HCT116 (cell line): ENCODE data around the gene ZNF750. TPM values are rescaled to one million over a fixed set of nuclear protein-coding genes. Genes with fewer than 3 reads are reported as not detected.

Experiments used
- ATAC-seq: fragments of 200-7000 bp; cut with Tn5 transposase; 2 replicates; pipeline ENCODE4 v1.9.1; 2020; ENCODE audit warnings: mild to moderate bottlenecking, moderate library complexity
- BruUV-seq: library from RNA; stranded (reverse); fragments of 400-500 nt; replicated peaks from 2 replicates; lab custom pipeline; 2021; lab: Mats Ljungman, UMichigan
- CTCF ChIA-PET: fragments of 300-600 bp; sonication (Branson Sonifier 250); formaldehyde crosslinking; loops from one replicate; lab custom pipeline; 2021; ENCODE audit warnings: antibody characterized with exemption; lab: Charles Lee
- POLR2A ChIA-PET: fragments of 300-600, 350-600 bp; sonication (Branson Sonifier 250); formaldehyde crosslinking; loops from one replicate; lab custom pipeline; 2021; ENCODE audit warnings: antibody characterized with exemption; lab: Charles Lee
- RAD21 ChIA-PET, 2 experiments: fragments of 300-600 bp; sonication (Branson Sonifier 250); formaldehyde crosslinking; loops; one replicate each; lab custom pipeline; 2023; ENCODE audit warnings: low total read pairs in 2 of 2; ENCODE audit not compliant: uncharacterized antibody in 2 of 2, unreplicated experiment in 2 of 2, low non-redundant PET in 1 of 2; lab: Charles Lee
- DNase-seq: peaks from one replicate; pipeline ENCODE4 v3.0.0-alpha.2; 2010; ENCODE audit warnings: low read depth, low spot score
- H2AFZ ChIP-seq: fragments of 200-600 bp; shearing (Covaris generic), sonication (generic); 2 replicates; pipeline ENCODE4 v1.6.1; 2017; ENCODE audit warnings: low read depth, mixed run types, mixed read lengths, antibody characterized with exemption, low read length; ENCODE audit not compliant: poor library complexity, severe bottlenecking
- H3K27ac ChIP-seq: 2 replicates; pipeline ENCODE4 v1.5.1; 2012; ENCODE audit warnings: low read depth, low read length
- H3K27me3 ChIP-seq: fragments of 200-600 bp; sonication (generic); 2 replicates; pipeline ENCODE4 v1.6.1; 2016; ENCODE audit warnings: mixed run types, low read length, mixed read lengths; ENCODE audit not compliant: insufficient read depth
- H3K36me3 ChIP-seq, 2 experiments: fragments of 200-500 bp in 1 of 2; fragments of 200-600 bp in 1 of 2; sonication (Bioruptor generic) in 1 of 2; sonication (generic) in 1 of 2; 2 replicates each; pipeline versions ENCODE4 v1.5.1 to v1.6.1; 2014 to 2016; ENCODE audit warnings: low read length in 2 of 2, inconsistent platforms in 1 of 2, mixed read lengths in 1 of 2, mixed run types in 1 of 2; ENCODE audit not compliant: insufficient read depth in 2 of 2, control insufficient read depth in 1 of 2
- H3K4me1 ChIP-seq, 2 experiments: fragments of 200-600 bp in 1 of 2; sonication (generic) in 1 of 2; 2 replicates each; pipeline versions ENCODE4 v1.5.1 to v1.6.1; 2012 to 2017; ENCODE audit warnings: low read length in 2 of 2, inconsistent platforms in 1 of 2, mild to moderate bottlenecking in 1 of 2, mixed read lengths in 1 of 2, mixed run types in 1 of 2, moderate library complexity in 1 of 2; ENCODE audit not compliant: insufficient read depth in 2 of 2, control insufficient read depth in 1 of 2
- H3K4me2 ChIP-seq: fragments of 200-600 bp; sonication (generic); 2 replicates; pipeline ENCODE4 v1.6.1; 2017; ENCODE audit warnings: mixed run types, low read length, mixed read lengths
- H3K4me3 ChIP-seq, 2 experiments: fragments of 200-600 bp in 1 of 2; sonication (generic) in 1 of 2; replicated peaks in 1 of 2; 2 replicates each; pipeline ENCODE4 v1.5.1; 2011 to 2016; ENCODE audit warnings: low read length in 2 of 2, control low read depth in 1 of 2, low read depth in 1 of 2, mild to moderate bottlenecking in 1 of 2, mixed read lengths in 1 of 2, mixed run types in 1 of 2
- H3K79me2 ChIP-seq: fragments of 200-600 bp; sonication (generic); 2 replicates; pipeline ENCODE4 v1.6.1; 2017; ENCODE audit warnings: mild to moderate bottlenecking, mixed run types, low read length, moderate library complexity, mixed read lengths; ENCODE audit not compliant: insufficient read depth
- H3K9ac ChIP-seq: fragments of 200-600 bp; sonication (generic); 2 replicates; pipeline ENCODE4 v1.6.1; 2016; ENCODE audit warnings: low read length, mixed read lengths
- H3K9me2 ChIP-seq: fragments of 200-600 bp; sonication (generic), shearing (Covaris generic); 2 replicates; pipeline ENCODE4 v1.6.1; 2017; ENCODE audit warnings: mixed run types, mild to moderate bottlenecking, moderate library complexity; ENCODE audit not compliant: insufficient read depth
- H3K9me3 ChIP-seq, 2 experiments: fragments of 200-500 bp in 1 of 2; fragments of 200-600 bp in 1 of 2; sonication (Bioruptor generic) in 1 of 2; sonication (generic) in 1 of 2; 2 replicates each; pipeline ENCODE4 v1.6.1; 2014 to 2017; ENCODE audit warnings: low read length in 2 of 2, mixed read lengths in 2 of 2, inconsistent platforms in 1 of 2, low read depth in 1 of 2, mild to moderate bottlenecking in 1 of 2, mixed run types in 1 of 2, moderate library complexity in 1 of 2; ENCODE audit not compliant: control insufficient read depth in 1 of 2, insufficient read depth in 1 of 2
- H4K20me1 ChIP-seq: fragments of 200-600 bp; sonication (generic), shearing (Covaris generic); 2 replicates; pipeline ENCODE4 v1.6.1; 2017; ENCODE audit warnings: mixed run types, mild to moderate bottlenecking, moderate library complexity; ENCODE audit not compliant: insufficient read depth
- CEBPB ChIP-seq: IDR thresholded peaks from 2 replicates; pipeline ENCODE4 v1.6.1; 2012; ENCODE audit warnings: low read depth
- EGR1 ChIP-seq: IDR thresholded peaks from 2 replicates; pipeline ENCODE4 v1.6.1; 2012; ENCODE audit warnings: low read depth
- ELF1 ChIP-seq: IDR thresholded peaks from 2 replicates; pipeline ENCODE4 v1.6.1; 2012; ENCODE audit warnings: low read depth, borderline replicate concordance
- EZH2 ChIP-seq: fragments of 200-600 bp; sonication (generic); IDR thresholded peaks from 2 replicates; pipeline ENCODE4 v1.6.1; 2017; ENCODE audit warnings: antibody characterized with exemption, mixed run types
- EZH2phosphoT487 ChIP-seq: fragments of 200-600 bp; IDR thresholded peaks from 2 replicates; pipeline ENCODE4 v1.6.1; 2018; ENCODE audit warnings: antibody characterized with exemption, borderline replicate concordance
- JUND ChIP-seq: IDR thresholded peaks from 2 replicates; pipeline ENCODE4 v1.6.1; 2012
- POLR2A ChIP-seq: IDR thresholded peaks from 2 replicates; pipeline ENCODE4 v1.7.0; 2011; ENCODE audit warnings: borderline replicate concordance; ENCODE audit not compliant: insufficient read depth, insufficient read length; ENCODE audit errors: extremely low read depth
- POLR2AphosphoS5 ChIP-seq: IDR thresholded peaks from 2 replicates; pipeline ENCODE4 v1.6.1; 2011; ENCODE audit warnings: mild to moderate bottlenecking, low read depth, low read length, moderate library complexity
- RAD21 ChIP-seq: IDR thresholded peaks from 2 replicates; pipeline ENCODE4 v1.6.1; 2012; ENCODE audit warnings: low read depth, mild to moderate bottlenecking
- SIN3A ChIP-seq: IDR thresholded peaks from 2 replicates; pipeline ENCODE4 v1.6.1; 2012; ENCODE audit warnings: low read depth
- SP1 ChIP-seq: IDR thresholded peaks from 2 replicates; pipeline ENCODE4 v1.6.1; 2012; ENCODE audit warnings: low read depth
- SRF ChIP-seq: IDR thresholded peaks from 2 replicates; pipeline ENCODE4 v1.6.1; 2012; ENCODE audit warnings: low read depth
- TCF7L2 ChIP-seq: IDR thresholded peaks from 2 replicates; pipeline ENCODE4 v1.7.0; 2011; ENCODE audit warnings: borderline replicate concordance, inconsistent platforms; ENCODE audit not compliant: insufficient read depth, insufficient read length; ENCODE audit errors: extremely low read depth
- ZFX ChIP-seq: fragments of 450-650 bp; IDR thresholded peaks from 2 replicates; pipeline ENCODE4 v1.6.1; 2017
- intact Hi-C: fragments of 100-400 bp; cut with micrococcal nuclease; formaldehyde crosslinking; loops from 2 replicates; pipeline ENCODE4 v1.10.0; 2022
- total RNA-seq: library from RNA; stranded (reverse); gene quantifications from one replicate; pipeline ENCODE4 v1.2.1, GENCODE V29; 2021; ENCODE audit not compliant: unreplicated experiment
- TF ChIP-seq, protein P1 (sequence below), 3 experiments: fragments of 200-600 bp in 1 of 3; sonication (generic) in 1 of 3; IDR thresholded peaks in 2 of 3; conservative IDR thresholded peaks in 1 of 3; 2 replicates each; pipeline ENCODE4 v1.5.1; 2012 to 2017; ENCODE audit warnings: low read depth in 2 of 3, low read length in 2 of 3, antibody characterized with exemption in 1 of 3, borderline replicate concordance in 1 of 3, control low read depth in 1 of 3, mild to moderate bottlenecking in 1 of 3, mixed read lengths in 1 of 3, mixed run types in 1 of 3, moderate library complexity in 1 of 3; ENCODE audit not compliant: insufficient read depth in 1 of 3
- TF ChIP-seq, protein P2 (sequence below): IDR thresholded peaks from 2 replicates; pipeline ENCODE4 v1.6.1; 2011; ENCODE audit warnings: mild to moderate bottlenecking, low read length, moderate library complexity; ENCODE audit not compliant: insufficient replicate concordance; ENCODE audit errors: extremely low read depth
- TF ChIP-seq, protein P3 (sequence below): IDR thresholded peaks from 2 replicates; pipeline ENCODE4 v1.6.1; 2012
- TF ChIP-seq, protein P4 (sequence below): IDR thresholded peaks from 2 replicates; pipeline ENCODE4 v1.6.1; 2012
- TF ChIP-seq, protein P5 (sequence below): IDR thresholded peaks from 2 replicates; pipeline ENCODE4 v1.6.1; 2012; ENCODE audit warnings: low read depth

Gene ZNF750
- total RNA-seq, 1 experiment from 2014 or later = not detected

DNA sequence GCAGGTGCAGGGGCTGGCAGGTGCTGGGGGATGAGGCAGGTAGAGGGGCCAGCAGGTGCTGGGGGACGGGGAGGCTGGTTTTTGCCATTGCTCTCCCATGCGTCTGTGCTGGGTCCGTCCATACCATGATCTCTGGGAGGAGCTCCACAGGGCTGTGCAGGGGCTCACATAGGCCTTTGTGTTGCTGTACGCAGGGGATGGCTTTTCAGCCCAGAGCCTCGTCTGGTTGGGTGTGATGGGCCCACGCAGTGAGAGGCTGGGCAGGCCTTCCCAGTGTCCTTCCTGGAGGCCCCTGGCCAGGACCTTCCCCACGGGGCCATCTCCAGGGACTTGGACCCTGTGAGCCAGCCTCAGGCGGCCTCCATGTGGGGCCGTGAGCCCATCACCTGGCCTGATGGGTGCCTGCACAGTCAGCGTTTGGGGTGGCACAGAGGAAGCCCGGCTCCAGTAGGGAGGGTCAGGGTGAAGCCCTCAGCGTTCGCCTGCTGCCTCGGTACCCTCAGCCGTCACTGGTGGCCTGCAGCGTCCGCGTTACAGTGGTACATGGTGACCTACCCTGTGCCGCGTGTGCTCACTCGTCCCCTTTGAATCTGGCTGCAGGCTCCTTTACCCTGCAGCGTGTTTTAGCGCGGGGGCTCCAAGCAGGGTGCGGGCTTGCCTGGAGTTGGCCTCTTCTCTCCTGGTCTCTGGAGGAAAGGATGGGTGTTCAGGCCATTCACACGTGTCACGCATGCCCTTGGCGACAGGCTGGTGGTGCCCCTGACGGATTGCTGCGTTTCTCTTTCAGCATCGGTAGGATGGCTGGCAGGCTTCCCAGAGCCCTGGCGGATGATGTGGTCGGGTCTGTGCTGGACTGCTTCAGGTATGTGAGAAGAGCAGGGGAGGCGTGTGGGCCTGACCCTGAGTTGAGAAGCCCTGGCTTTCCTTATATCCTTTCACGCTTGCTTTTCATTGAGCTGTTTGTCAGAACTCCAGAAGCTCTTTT is 30.6 kb downstream of the ZNF750 start:
- no peak overlapping the region for H3K4me2 ChIP-seq
- no peaks in the 10 kb centered on the region for H3K4me1 ChIP-seq
- H3K36me3 ChIP-seq = peaks cover 2 to 28% of the 10 kb centered on the region in 2 experiments; a peak in 1 of 4 replicates
- no peak for DNase-seq
- H3K9me2 ChIP-seq = no peaks in the 10 kb centered on the region
- H4K20me1 ChIP-seq = no peaks in the 10 kb centered on the region
- intact Hi-C loops = no loop called here
- POLR2A ChIA-PET = no interaction called here
- BruUV-seq = no TSS peak
- ATAC-seq = peak; percentile 13; the same call in 1 of the 2 replicates
- peaks cover 6% of the 10 kb centered on the region; the same call in 1 of the 2 replicates for H3K79me2 ChIP-seq
- no peaks in the 10 kb centered on the region for H3K27me3 ChIP-seq
- no peak overlapping the region for H3K4me3 ChIP-seq
- H3K9ac ChIP-seq = no peak overlapping the region
- RAD21 ChIA-PET = no interaction called here
- CTCF ChIA-PET = no interaction called here
- no peak overlapping the region for H2AFZ ChIP-seq
- H3K27ac ChIP-seq = no peak overlapping the region
- H3K9me3 ChIP-seq = no peaks in the 10 kb centered on the region
- TF ChIP-seq EZH2 (no peak), POLR2A (no peak), SRF (no peak), EZH2phosphoT487 (no peak), POLR2AphosphoS5 (no peak), ELF1 (no peak), SIN3A (no peak), CEBPB (no peak), RAD21 (no peak), ZFX (no peak), EGR1 (no peak), JUND (no peak), SP1 (no peak), TCF7L2 (no peak)
- TF ChIP-seq, protein P1, sequence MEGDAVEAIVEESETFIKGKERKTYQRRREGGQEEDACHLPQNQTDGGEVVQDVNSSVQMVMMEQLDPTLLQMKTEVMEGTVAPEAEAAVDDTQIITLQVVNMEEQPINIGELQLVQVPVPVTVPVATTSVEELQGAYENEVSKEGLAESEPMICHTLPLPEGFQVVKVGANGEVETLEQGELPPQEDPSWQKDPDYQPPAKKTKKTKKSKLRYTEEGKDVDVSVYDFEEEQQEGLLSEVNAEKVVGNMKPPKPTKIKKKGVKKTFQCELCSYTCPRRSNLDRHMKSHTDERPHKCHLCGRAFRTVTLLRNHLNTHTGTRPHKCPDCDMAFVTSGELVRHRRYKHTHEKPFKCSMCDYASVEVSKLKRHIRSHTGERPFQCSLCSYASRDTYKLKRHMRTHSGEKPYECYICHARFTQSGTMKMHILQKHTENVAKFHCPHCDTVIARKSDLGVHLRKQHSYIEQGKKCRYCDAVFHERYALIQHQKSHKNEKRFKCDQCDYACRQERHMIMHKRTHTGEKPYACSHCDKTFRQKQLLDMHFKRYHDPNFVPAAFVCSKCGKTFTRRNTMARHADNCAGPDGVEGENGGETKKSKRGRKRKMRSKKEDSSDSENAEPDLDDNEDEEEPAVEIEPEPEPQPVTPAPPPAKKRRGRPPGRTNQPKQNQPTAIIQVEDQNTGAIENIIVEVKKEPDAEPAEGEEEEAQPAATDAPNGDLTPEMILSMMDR (IDR thresholded peaks at IDR 0.05 in 2 of 3, conservative IDR thresholded peaks at IDR 0.05 in 1 of 3; ENCODE audit: borderline replicate concordance in 1 of 3, insufficient read depth in 1 of 3, low read depth in 2 of 3, low read length in 2 of 3) = no peak
- TF ChIP-seq, protein P2, sequence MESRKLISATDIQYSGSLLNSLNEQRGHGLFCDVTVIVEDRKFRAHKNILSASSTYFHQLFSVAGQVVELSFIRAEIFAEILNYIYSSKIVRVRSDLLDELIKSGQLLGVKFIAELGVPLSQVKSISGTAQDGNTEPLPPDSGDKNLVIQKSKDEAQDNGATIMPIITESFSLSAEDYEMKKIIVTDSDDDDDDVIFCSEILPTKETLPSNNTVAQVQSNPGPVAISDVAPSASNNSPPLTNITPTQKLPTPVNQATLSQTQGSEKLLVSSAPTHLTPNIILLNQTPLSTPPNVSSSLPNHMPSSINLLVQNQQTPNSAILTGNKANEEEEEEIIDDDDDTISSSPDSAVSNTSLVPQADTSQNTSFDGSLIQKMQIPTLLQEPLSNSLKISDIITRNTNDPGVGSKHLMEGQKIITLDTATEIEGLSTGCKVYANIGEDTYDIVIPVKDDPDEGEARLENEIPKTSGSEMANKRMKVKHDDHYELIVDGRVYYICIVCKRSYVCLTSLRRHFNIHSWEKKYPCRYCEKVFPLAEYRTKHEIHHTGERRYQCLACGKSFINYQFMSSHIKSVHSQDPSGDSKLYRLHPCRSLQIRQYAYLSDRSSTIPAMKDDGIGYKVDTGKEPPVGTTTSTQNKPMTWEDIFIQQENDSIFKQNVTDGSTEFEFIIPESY = no peak
- TF ChIP-seq, protein P3, sequence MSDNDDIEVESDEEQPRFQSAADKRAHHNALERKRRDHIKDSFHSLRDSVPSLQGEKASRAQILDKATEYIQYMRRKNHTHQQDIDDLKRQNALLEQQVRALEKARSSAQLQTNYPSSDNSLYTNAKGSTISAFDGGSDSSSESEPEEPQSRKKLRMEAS = no peak
- TF ChIP-seq, protein P4, sequence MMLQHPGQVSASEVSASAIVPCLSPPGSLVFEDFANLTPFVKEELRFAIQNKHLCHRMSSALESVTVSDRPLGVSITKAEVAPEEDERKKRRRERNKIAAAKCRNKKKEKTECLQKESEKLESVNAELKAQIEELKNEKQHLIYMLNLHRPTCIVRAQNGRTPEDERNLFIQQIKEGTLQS = no peak
- TF ChIP-seq, protein P5, sequence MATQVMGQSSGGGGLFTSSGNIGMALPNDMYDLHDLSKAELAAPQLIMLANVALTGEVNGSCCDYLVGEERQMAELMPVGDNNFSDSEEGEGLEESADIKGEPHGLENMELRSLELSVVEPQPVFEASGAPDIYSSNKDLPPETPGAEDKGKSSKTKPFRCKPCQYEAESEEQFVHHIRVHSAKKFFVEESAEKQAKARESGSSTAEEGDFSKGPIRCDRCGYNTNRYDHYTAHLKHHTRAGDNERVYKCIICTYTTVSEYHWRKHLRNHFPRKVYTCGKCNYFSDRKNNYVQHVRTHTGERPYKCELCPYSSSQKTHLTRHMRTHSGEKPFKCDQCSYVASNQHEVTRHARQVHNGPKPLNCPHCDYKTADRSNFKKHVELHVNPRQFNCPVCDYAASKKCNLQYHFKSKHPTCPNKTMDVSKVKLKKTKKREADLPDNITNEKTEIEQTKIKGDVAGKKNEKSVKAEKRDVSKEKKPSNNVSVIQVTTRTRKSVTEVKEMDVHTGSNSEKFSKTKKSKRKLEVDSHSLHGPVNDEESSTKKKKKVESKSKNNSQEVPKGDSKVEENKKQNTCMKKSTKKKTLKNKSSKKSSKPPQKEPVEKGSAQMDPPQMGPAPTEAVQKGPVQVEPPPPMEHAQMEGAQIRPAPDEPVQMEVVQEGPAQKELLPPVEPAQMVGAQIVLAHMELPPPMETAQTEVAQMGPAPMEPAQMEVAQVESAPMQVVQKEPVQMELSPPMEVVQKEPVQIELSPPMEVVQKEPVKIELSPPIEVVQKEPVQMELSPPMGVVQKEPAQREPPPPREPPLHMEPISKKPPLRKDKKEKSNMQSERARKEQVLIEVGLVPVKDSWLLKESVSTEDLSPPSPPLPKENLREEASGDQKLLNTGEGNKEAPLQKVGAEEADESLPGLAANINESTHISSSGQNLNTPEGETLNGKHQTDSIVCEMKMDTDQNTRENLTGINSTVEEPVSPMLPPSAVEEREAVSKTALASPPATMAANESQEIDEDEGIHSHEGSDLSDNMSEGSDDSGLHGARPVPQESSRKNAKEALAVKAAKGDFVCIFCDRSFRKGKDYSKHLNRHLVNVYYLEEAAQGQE = no peak
